ENCODE data around the gene CD8B.

GRCh38 chr2:86818957-86819356, 42.7 kb downstream of the CD8B start:
- TF ChIP-seq CTCF (conservative IDR thresholded peaks at IDR 0.05 in 1 of 2, IDR thresholded peaks at IDR 0.05 in 1 of 2; ENCODE audit: low read depth in 1 of 2, low read length in 2 of 2), result no peak
- TF ChIP-seq EZH2 (IDR thresholded peaks at IDR 0.05; ENCODE audit: low read length, missing control alignments), result no peak
